Vagina (tissue), 2 donors: ENCODE data around the gene NFASC.

Source experiments
- CTCF ChIP-seq, 3 experiments: fragments of 450-650 bp in 2 of 3; fragments of 200-600 bp in 1 of 3; sonication (generic) in 1 of 3; IDR thresholded peaks; one replicate each; pipeline ENCODE4 v1.5.1; 2017 to 2019; ENCODE audit warnings: antibody characterized with exemption in 3 of 3, mild to moderate bottlenecking in 2 of 3, moderate library complexity in 2 of 3
- POLR2A ChIP-seq, 2 donors: fragments of 450-650 bp; IDR thresholded peaks; one replicate each; pipeline ENCODE4 v1.6.1; 2017; ENCODE audit warnings: antibody characterized with exemption in 2 of 2, mild to moderate bottlenecking in 2 of 2, moderate library complexity in 2 of 2

- TF ChIP-seq CTCF (IDR thresholded peaks at IDR 0.05) = no peak
- TF ChIP-seq POLR2A (IDR thresholded peaks at IDR 0.05) = no peak
Observed at GRCh38 chr1:204972426-204972825, 101.8 kb downstream of the NFASC start.
